GM19193 (cell line): ENCODE results near the gene APEX1.

Experiments used
- POLR2A ChIP-seq: IDR thresholded peaks from 4 replicates; pipeline ENCODE4 v1.6.1; 2011; ENCODE audit not compliant: insufficient read depth, insufficient read length; ENCODE audit errors: extremely low read depth

Gene APEX1

DNA sequence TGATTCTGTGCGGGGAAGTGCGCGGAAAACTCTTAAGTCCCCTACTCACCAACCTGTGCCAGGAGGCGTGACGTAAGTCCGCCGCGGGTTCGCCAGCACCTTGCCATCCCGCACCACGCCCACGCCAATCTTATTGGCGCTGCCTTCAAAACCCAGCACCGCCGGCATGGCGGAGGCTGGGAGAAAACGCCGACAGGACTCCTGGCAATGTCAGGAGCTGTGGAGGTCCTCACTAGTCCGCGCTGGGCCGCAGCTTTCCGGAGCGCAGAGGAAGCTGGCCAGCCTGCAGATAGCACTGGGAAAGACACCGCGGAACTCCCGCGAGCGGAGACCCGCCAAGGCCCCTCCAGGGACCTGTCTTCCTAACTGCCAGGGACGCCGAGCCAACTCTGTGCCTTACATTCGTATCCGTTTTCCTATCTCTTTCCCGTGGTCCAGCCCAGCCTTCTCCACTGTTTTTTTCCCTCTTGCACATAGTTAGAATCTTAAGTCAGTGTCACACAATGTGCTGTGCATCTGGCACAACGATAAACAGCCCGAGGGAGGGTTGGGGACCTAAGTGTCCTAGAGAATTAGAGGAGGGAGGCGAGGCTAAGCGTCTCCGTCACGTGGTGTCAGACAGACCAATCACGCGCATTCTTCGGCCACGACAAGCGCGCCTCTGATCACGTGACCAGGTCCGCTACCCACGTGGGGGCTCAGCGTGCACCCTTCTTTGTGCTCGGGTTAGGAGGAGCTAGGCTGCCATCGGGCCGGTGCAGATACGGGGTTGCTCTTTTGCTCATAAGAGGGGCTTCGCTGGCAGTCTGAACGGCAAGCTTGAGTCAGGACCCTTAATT, at the start of gene APEX1, which contains the start of gene OSGEP:
APEX1 (plus strand) TSS at position 711 of the 839 bp plus-strand sequence. CDS start 420 bp downstream, outside the sequence.
OSGEP (minus strand) TSS at position 297 of the 839 bp plus-strand sequence; CDS start at position 168, 129 bp downstream.
- peak; percentile 85 for TF ChIP-seq POLR2A

DNA sequence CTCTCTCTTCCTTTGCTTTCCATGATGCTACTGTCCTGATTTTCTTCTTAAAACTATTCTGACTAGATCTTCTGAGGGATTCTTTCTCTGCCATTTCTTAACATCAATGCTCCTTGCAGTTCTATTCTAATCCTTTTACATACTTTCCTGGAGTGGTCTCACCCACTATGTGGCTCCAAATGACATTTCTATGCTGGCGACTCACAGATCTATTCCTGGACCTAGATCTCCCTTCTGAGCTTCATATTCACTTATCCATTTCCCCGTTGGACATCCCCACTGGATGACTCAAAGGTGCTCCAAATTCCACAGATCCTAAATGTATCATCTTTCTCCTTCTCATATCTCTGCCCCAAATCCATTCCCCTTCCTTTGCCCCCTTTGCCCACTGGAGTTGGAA, 45.8 kb upstream of the APEX1 start:
- TF ChIP-seq POLR2A, result no peak

DNA sequence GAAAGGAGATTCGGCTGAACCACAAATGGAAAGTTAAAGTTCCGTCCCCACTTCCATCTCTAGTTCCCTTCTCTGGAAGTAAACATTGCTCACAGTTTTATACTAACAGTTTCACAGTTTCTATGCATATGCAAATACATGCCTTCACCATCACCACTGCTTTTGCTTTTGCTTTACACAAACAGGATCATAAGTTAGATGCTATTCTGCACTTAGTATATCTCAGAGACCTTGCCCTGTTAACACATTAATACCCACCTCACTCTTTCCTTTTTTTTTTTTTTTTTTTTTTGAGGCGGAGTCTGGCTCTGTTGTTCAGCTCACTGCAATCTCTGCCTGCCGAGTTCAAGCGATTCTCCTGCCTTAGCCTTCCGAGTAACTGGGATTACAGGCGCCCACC, 42.6 kb upstream of the APEX1 start:
- TF ChIP-seq POLR2A, result no peak

DNA sequence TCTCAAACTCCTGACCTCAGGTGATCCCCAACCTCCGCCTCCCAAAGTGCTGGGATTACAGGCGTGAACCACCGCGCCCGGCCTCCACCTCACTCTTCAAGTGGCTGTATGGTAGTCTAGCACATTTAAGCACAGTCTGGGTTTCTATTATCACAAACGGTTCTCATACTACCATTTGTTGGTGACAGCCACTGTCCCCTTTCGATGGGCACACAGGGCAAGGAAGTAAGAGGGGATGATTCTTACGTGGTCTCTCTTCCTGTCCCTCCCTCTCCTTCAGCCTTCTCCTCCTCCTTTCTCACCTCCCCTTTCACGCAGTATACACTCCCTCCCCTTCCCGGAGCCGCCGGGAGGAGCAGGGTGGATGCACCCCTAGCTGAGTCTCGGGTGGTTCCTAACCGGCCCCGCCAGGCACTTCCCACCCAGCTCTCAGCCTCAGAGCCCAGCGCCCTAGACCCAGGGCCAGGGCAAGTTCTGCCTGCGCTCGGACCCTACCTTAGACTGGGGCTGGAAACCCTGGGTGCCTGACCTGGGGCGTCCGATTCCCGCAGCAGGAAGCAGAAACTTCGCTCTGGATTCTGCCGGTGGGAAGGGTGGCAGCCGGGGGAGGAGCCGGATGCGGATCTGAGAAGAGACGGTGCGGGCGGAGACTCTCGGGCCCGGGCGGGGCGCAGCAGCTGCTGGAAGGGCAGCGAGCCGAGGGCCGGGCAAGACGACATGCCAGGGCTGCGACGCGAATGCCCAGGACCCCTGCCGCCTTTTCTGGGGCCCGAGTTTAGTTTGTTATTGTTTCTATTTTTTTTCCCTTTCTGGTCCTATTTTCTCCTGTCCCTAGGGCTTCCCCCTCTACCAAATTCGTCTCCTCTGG, 41.9 kb upstream of the APEX1 start, which contains the start of gene TEP1:
TEP1 (minus strand) TSS at position 626 of the 868 bp plus-strand sequence. CDS start 5,062 bp downstream, outside the sequence.
- peak; percentile 82 for TF ChIP-seq POLR2A

DNA sequence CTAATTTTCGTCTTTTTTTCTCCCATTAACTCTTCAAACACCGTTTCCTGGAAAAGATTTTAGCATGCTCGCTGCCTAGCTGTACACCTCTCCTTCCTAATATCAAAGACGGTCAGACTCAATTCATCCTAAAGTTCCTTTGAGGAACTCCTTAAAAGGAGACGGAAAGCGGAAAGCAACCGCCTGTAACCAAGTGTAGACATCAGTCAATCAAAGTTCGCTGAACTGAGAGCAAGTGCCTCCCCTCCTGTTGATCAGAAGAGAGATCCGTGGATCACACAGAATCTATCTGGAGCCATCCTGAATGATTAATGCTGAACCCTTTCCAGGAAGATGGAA, 41.3 kb upstream of the APEX1 start:
- TF ChIP-seq POLR2A, result no peak

DNA sequence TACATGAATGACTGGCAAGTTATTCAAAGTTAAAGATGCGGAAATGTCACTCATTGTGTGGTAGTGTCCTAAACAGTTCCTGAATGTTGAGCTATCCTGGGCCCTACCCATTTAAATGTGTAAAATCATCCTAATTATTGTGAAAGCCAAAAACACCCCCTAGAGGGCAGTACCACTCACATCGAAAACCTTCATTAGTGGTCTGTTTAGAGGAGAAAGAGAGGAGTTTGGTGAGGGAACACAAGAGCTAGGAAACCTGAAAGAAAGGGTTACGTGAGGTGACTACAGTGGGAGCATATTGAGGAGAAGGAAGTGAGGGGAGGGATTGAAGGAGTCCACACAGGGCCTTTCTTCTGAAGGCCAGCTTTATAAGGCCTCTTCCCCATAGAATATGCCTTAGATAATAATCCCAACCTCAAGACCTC, 39.2 kb upstream of the APEX1 start:
- no peak for TF ChIP-seq POLR2A

DNA sequence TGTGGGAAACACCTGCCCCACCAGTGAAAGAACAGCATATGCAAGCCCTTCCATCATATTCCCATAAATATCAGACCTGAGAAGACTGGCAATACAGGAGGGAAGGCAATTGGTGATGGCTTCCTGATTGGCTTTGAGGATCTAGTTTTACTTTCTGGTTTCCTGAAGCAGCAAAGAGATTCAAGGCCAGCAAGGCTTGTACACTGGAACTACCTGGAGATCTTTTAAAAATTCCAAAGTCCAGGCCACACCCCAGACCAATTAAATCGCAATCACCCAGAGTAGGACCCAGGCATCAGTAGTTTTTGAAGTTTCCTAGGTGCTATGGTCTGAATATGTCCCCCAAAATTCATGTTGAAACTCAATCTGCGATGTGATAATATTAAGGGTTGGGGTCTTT, 38.8 kb upstream of the APEX1 start:
- TF ChIP-seq POLR2A, result no peak

DNA sequence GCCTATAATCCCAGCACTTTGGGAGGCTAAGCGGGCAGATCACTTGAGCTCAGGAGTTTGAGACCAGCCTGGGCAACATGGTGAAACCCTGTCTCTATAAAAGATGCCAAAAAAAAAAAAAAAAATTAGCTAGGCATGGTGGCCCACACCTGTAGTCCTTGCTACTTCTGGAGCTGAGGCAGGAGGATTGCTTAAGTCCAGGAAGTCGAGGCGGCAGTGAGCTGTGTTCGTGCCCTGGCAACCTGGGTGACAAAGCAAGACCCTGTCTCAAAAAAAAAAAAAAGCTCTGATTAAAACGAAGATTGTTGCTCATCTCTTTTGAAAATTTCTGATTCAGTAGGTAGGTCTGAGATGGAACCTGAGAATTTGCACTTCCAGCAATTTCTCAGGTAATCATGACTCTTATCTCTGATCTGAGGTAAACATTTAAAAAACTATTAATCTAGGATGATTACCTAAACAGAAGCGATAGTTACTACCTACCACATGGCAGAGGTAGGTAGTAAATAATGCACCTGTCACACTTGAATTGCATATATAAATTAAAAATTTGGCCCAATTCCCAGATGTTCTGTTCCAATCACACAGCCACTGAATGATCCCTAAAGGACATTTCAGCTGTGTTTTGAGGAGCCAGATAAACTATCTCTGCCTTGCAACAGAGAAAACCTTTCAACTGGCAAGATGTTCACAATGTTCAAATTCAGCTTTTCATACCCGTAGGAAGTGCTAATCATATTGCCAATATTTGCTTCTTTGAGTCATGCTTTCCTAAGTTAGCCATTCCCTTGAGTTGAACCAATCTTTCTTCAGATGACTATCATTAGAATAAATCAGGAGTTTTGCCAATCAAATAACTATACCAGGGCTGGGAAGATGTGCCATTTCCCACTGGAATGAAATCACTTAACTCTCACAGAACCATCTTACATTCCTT, 37.5 kb upstream of the APEX1 start:
- no peak for TF ChIP-seq POLR2A

DNA sequence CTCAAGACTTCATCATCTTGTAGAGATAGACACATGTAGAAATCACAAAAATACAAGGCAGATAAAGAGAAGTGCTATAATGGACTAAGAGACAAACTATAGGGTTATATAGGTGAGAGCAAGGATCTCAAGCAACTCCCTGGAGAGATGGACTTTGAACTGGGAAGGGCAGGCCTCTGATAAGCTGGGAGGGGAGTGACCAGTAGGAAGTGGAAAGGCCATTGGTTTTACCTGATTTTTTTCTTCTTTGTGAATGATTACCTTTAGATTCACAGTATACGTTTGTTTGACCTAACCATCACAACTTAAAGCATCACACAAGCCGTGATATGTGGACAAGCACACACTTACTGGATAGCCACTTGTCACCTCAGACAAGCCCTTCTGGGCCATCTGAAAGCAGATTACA, 36.5 kb upstream of the APEX1 start:
- no peak for TF ChIP-seq POLR2A

DNA sequence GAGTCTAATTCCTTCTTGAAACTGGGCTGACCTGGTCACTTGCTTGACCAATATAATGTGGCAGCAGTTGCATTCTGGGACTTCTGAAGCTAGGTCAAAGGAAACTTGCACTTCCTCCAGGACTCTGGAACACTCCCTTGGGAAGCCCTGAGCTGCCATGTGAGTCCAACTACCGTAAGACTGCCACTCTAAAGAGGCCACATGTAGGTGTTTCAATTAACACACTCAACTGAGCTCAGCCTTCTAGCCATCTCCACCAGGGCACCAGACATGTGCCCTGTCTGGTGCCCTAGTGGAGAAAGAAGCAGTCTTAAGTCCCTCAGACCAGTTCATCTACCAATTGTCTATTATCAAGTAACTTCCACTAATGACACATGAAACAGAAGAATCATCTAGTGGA, 35.6 kb upstream of the APEX1 start:
- no peak for TF ChIP-seq POLR2A

DNA sequence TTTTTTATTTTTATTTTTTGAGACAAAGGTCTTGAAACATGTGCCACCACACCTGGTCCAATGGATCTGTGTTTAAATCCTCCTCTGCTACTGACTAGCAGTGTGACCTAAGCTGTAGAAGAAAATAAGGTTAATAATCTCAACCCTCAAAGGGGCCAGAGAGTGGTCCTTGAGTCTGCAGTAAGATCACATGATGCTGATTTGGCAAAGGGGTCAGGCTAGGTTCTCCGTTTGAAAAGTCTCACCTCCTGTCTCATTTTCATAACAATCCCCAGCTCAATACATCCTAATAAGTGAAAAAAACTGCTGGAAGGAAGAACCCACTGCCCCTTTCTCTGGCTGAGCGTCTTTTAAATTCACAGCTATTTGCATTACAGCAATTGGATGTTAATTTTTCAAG, 33.8 kb upstream of the APEX1 start:
- TF ChIP-seq POLR2A, result no peak

DNA sequence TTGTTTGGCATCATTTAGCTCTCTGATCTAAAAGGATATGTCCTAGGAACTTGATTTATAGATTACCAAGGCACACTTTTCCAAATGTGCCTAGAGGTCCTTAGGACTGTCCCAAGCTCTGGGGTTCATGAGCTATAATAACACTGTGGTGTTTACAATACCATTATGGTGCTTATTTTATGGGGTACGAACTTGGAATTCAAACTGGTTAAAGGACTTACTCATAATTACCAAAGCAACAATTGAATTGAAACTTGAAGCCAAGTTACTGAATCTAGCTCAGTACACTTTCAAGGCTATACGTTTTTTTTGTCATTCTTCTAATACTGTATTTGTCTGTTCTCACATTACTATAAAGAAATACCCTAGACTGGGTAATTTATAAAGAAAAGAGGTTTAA, 32.1 kb upstream of the APEX1 start:
- no peak for TF ChIP-seq POLR2A

DNA sequence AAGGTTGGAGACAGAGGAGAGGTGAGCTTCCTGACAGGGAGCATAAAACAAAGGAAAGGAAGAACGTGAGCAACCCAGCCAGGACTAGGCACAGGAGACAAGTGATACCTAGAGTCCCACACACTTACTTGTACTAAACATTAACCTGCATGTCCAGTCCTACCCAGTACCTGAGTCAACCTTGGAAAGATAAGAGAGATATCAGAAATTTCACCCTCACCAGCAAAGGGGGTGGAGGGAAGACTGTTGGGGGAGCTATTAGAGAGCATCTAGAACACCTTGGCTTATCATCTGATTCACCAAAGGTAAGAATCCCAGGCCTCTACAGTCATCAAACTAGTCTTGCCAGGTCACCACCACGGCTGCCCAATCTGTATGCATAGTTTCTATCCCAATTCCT, 30.2 kb upstream of the APEX1 start:
- TF ChIP-seq POLR2A, result no peak

DNA sequence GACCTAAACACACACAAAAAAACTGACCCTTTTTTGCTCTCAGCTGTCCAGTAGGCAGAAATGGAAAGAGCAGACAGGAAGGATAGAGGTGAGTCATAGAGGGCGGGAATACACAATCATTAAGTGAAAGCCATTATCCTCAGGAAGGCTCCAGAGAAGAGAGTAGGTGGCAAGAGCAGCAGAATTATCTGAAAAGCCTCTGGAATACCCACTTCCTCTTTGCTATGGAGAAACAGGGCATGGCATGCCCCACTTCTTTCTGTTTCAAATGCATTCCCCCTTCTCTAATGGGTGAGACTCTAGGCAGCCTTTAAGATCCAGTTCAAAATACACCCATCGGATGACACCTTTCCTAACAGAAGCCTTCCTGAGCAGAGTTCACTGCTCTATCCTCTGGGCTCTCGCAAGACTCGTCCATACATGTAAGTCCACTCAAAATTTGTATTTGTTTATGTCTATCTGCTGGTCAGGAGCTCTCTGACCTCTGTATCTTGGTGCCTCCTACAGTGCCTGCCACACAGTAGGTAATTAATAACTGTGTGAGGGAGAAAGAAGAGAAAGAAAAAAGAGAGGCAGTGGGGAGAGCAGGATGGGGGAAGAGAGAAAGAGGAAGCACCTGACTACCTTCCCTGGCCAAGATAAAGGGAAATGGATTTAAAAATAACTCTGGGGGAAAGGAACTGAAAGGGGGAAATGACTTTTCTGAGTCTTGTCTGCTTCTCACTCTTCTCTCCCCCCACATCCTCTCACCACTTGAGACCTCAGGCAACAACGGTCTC, 27.6 kb upstream of the APEX1 start:
- no peak for TF ChIP-seq POLR2A
